AG04449 (cell line): ENCODE data around the gene CPNE8.

Experiments used
- CTCF ChIA-PET: fragments of 350-600 bp; formaldehyde crosslinking; extraction: SDS; loops from one replicate; lab custom pipeline; 2021; ENCODE audit warnings: antibody characterized with exemption; lab: Yijun Ruan, JAX
- POLR2A ChIA-PET: fragments of 400-600, 350-600 bp; formaldehyde crosslinking; extraction: SDS; loops from one replicate; lab custom pipeline; 2020; ENCODE audit warnings: antibody characterized with exemption, inconsistent platforms; lab: Yijun Ruan, JAX
- DNase-seq: peaks from one replicate; pipeline ENCODE4 v3.0.0-alpha.2; 2010; ENCODE audit warnings: low read depth, low spot score
- H3K4me3 ChIP-seq: 2 replicates; pipeline ENCODE4 v1.5.1; 2011; ENCODE audit warnings: low read depth, mild to moderate bottlenecking, control low read depth, low read length
- TF ChIP-seq, protein P1 (sequence below): IDR thresholded peaks from one replicate; pipeline ENCODE4 v1.5.1; 2011; ENCODE audit warnings: mild to moderate bottlenecking, moderate library complexity, low read length, control low read depth, inconsistent platforms; ENCODE audit not compliant: insufficient read depth; ENCODE audit errors: missing control alignments

CPNE8 gene

DNA sequence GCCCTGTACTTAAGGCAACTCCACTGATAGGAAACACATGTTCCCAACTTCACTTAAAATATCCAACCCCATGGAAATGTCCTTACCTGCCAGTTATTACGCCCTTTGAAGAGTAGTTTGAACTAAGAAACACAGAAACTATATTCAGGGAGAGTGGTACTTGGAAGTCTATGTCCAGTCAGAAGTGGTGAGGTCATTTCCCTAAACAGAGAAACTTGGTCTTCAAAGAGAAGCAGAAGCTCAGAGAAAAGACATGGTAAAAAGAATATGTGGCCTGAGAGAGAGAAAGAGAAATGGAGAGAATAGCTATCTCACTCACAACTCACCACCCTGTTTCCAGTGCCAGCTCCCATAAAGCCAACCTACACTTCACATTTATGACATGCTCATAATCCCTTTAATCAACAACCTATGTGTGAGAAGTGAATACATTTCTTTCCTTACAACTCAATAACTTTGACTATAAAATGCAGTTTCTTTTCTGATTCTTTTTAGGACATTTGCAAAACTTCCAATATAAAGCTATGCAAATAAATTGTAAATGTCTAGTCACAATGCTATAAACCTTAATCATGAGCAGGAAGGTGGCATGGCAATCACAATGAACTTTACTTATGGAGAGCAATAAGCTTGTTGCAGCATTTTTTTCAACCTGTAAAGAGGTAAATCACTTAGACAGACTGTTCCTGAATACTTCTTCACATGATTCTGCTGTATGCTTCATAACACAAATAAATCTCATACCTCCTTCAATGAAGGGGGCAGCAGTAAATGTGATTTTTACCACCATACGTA lies 67.1 kb downstream of the CPNE8 start:
- ChIA-PET POLR2A (no interaction called here), CTCF (no interaction called here)

DNA sequence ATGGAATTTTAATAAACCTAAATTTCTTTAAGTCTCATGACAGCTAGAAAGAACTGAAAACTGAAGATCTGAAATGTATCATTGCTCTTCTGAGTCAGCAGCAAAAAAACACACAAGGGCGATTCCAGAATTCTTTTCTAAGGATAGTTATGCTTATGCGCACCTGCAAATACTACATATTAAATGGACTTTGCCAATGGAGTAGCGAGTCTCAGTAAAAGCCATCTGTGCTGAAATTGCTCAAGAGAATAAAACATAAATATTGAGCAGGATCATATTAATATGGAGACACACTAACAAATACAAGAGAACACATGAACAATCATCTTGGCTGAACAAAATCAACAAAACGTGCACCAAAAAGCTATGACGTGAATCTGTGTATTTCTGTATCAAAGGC lies 73.7 kb downstream of the CPNE8 start:
- no peak for DNase-seq
- TF ChIP-seq, protein P1, sequence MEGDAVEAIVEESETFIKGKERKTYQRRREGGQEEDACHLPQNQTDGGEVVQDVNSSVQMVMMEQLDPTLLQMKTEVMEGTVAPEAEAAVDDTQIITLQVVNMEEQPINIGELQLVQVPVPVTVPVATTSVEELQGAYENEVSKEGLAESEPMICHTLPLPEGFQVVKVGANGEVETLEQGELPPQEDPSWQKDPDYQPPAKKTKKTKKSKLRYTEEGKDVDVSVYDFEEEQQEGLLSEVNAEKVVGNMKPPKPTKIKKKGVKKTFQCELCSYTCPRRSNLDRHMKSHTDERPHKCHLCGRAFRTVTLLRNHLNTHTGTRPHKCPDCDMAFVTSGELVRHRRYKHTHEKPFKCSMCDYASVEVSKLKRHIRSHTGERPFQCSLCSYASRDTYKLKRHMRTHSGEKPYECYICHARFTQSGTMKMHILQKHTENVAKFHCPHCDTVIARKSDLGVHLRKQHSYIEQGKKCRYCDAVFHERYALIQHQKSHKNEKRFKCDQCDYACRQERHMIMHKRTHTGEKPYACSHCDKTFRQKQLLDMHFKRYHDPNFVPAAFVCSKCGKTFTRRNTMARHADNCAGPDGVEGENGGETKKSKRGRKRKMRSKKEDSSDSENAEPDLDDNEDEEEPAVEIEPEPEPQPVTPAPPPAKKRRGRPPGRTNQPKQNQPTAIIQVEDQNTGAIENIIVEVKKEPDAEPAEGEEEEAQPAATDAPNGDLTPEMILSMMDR: no peak
- POLR2A ChIA-PET: no interaction called here

More for the DNA sequence above, 67.1 kb downstream of the CPNE8 start:
- TF ChIP-seq, protein P1: no peak
- no peak for DNase-seq
- H3K4me3 ChIP-seq: no peak overlapping the region

GRCh38 chr12:38825006-38825405 lies 80.4 kb downstream of the CPNE8 start:
- no peak for DNase-seq
- no peak overlapping the region for H3K4me3 ChIP-seq
- ChIA-PET POLR2A (no interaction called here), CTCF (no interaction called here)
- TF ChIP-seq, protein P1: no peak

More for the DNA sequence above, 73.7 kb downstream of the CPNE8 start:
- no peak overlapping the region for H3K4me3 ChIP-seq
- CTCF ChIA-PET: no interaction called here

GRCh38 chr12:38823738-38824137 lies 81.7 kb downstream of the CPNE8 start:
- ChIA-PET CTCF (no interaction called here), POLR2A (no interaction called here)
- no peak overlapping the region for H3K4me3 ChIP-seq
- TF ChIP-seq, protein P1: no peak
- no peak for DNase-seq

DNA sequence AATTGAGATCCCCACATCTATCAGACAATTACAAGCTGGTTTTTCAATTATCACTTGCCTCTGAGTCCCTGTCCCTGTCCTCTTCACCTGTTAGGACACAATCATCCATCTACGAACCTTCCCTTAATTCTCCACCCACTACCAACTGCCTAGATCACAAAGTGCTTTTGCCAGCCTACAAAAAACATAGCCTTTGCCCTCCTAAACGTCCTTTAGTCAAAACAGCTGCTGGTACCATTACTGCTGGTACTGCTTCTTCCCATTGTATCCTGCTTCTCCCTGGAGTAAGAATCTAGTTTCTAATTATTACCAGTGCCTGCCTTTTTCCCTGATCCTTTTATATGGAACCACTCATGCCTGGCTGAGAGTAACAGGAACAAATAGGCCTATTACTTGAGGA lies 82.1 kb downstream of the CPNE8 start:
- no peak overlapping the region for H3K4me3 ChIP-seq
- DNase-seq: no peak
- CTCF ChIA-PET: no interaction called here
- POLR2A ChIA-PET: no interaction called here
- TF ChIP-seq, protein P1: no peak

GRCh38 chr12:38817942-38818341 lies 87.4 kb downstream of the CPNE8 start:
- CTCF ChIA-PET: no interaction called here
- TF ChIP-seq, protein P1: no peak
- POLR2A ChIA-PET: no interaction called here
- DNase-seq: no peak
- no peak overlapping the region for H3K4me3 ChIP-seq
